NCI-H774 (cell line): Measurements from ENCODE around the gene MRTFB.

Experiments used
- DNase-seq: peaks from one replicate; lab custom pipeline; 2025; lab: John Stamatoyannopoulos, UW

Gene MRTFB

GRCh38 chr16:14131774-14132695 is 60.9 kb downstream of the MRTFB start:
- no peak for DNase-seq

- DNase-seq: no peak
Observed at GRCh38 chr16:14132696-14133048, 61.6 kb downstream of the MRTFB start.

- no peak for DNase-seq
Observed at GRCh38 chr16:14133907-14134306, 62.8 kb downstream of the MRTFB start.

- no peak for DNase-seq
Observed at GRCh38 chr16:14135704-14136103, 64.6 kb downstream of the MRTFB start.

- DNase-seq: no peak
Observed at GRCh38 chr16:14139872-14140271, 68.8 kb downstream of the MRTFB start.

GRCh38 chr16:14140923-14141322 is 69.8 kb downstream of the MRTFB start:
- no peak for DNase-seq

GRCh38 chr16:14146445-14146844 is 75.3 kb downstream of the MRTFB start:
- DNase-seq: no peak

- DNase-seq: no peak
Observed at GRCh38 chr16:14148016-14148415, 76.9 kb downstream of the MRTFB start.

- DNase-seq: no peak
Observed at GRCh38 chr16:14148569-14148968, 77.5 kb downstream of the MRTFB start.

GRCh38 chr16:14150796-14151195 is 79.7 kb downstream of the MRTFB start:
- no peak for DNase-seq

- no peak for DNase-seq
Observed at GRCh38 chr16:14151256-14152030, 80.3 kb downstream of the MRTFB start.

GRCh38 chr16:14155572-14156190 is 84.6 kb downstream of the MRTFB start:
- DNase-seq: no peak

- no peak for DNase-seq
Observed at GRCh38 chr16:14164916-14165662, 94.0 kb downstream of the MRTFB start.

GRCh38 chr16:14168146-14168545 is 97.0 kb downstream of the MRTFB start:
- DNase-seq: no peak

- no peak for DNase-seq
Observed at GRCh38 chr16:14172200-14172809, 101.2 kb downstream of the MRTFB start.

GRCh38 chr16:14175086-14175485 is 104.0 kb downstream of the MRTFB start:
- DNase-seq: no peak

- DNase-seq: no peak
Observed at GRCh38 chr16:14177704-14178103, 106.6 kb downstream of the MRTFB start.

GRCh38 chr16:14179116-14179515 is 108.0 kb downstream of the MRTFB start:
- no peak for DNase-seq

- no peak for DNase-seq
Observed at GRCh38 chr16:14180481-14180944, 109.4 kb downstream of the MRTFB start.

GRCh38 chr16:14181371-14182050 is 110.4 kb downstream of the MRTFB start:
- no peak for DNase-seq

GRCh38 chr16:14182999-14183398 is 111.9 kb downstream of the MRTFB start:
- DNase-seq: no peak
